ENCODE results near the gene MAGI2.

Gene MAGI2

DNA sequence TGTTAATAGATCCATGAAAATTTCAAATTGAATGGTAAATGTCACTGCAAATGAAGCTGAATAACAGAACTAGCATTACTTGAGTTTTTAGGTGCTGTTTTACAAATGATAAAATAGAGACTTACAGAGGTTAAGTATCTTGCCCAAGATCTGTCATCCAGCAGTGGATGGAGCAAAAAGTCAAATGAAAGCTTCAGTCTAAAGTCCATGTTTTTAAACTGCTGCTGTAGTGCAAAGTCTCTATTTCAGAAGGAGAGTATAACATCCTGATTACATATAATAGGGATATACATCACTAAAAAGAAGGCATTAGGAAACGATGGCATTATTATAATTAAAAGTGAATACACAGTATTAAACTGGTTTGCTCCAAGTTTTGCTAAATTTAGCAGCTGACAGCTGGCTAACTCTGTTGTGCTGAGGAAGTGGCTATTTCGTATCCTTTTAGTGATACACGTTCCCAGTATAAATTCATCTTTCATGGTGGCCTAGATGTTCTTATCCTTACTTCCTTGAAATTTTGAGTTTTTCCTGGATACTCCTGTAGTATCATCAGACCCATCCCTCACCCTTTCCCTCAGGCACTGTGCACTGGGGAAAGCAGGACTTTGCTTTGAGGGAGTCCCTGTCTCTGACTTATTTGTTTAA is 603.2 kb downstream of the MAGI2 start:
- DNase-seq (ENCODE audit: low read depth): no peak
- H3K36me3 ChIP-seq (ENCODE audit: control insufficient read depth, insufficient read depth, low read length, severe bottlenecking): no peaks in the 10 kb centered on the region
- no peaks in the 10 kb centered on the region for H3K9me3 ChIP-seq (ENCODE audit: control insufficient read depth, low read length)
- H3K9ac ChIP-seq (ENCODE audit: low read length): no peak overlapping the region
- peaks cover 4% of the 10 kb centered on the region for H3K4me1 ChIP-seq (ENCODE audit: control insufficient read depth, insufficient read depth, low read length)
- H3K27me3 ChIP-seq (replicated peaks; ENCODE audit: control insufficient read depth, insufficient read depth, low read length): no peaks in the 10 kb centered on the region
- H3K4me3 ChIP-seq (ENCODE audit: low read length): no peak overlapping the region

DNA sequence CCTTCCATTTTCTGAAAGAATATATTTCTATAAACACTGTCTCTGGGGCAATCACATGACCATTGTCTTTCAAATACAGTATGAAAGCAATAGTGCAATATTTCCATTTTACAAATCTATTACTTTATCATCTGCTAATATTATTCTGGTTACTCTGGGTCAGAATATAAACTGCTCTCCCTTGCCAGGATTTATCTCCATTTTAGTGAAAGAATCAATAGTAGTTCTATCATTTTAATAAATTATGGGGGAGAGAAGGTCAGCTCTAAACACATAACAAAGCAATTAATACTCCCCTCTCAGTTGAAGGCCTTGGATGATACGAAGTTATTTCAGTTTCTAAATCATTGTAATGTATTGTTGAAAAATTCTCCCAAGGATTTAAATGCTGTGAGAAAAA is 608.3 kb downstream of the MAGI2 start:
- H3K36me3 ChIP-seq (ENCODE audit: control insufficient read depth, insufficient read depth, low read length, severe bottlenecking): no peaks in the 10 kb centered on the region
- H3K9me3 ChIP-seq (ENCODE audit: control insufficient read depth, low read length): no peaks in the 10 kb centered on the region
- no peak for DNase-seq (ENCODE audit: low read depth)
- H3K27me3 ChIP-seq (replicated peaks; ENCODE audit: control insufficient read depth, insufficient read depth, low read length): no peaks in the 10 kb centered on the region
- no peak overlapping the region for H3K4me3 ChIP-seq (ENCODE audit: low read length)
- H3K9ac ChIP-seq (ENCODE audit: low read length): no peak overlapping the region
- no peaks in the 10 kb centered on the region for H3K4me1 ChIP-seq (ENCODE audit: control insufficient read depth, insufficient read depth, low read length)

- Histone ChIP-seq H3K9ac (ENCODE audit: low read length) (no peak overlapping the region), H3K36me3 (ENCODE audit: control insufficient read depth, insufficient read depth, low read length, severe bottlenecking) (no peaks in the 10 kb centered on the region), H3K27me3 (replicated peaks; ENCODE audit: control insufficient read depth, insufficient read depth, low read length) (no peaks in the 10 kb centered on the region), H3K9me3 (ENCODE audit: control insufficient read depth, low read length) (no peaks in the 10 kb centered on the region), H3K4me3 (ENCODE audit: low read length) (no peak overlapping the region), H3K4me1 (ENCODE audit: control insufficient read depth, insufficient read depth, low read length) (no peaks in the 10 kb centered on the region)
- DNase-seq (ENCODE audit: low read depth): peak; percentile 29
Observed at GRCh38 chr7:78842068-78842467, 611.4 kb downstream of the MAGI2 start.

DNA sequence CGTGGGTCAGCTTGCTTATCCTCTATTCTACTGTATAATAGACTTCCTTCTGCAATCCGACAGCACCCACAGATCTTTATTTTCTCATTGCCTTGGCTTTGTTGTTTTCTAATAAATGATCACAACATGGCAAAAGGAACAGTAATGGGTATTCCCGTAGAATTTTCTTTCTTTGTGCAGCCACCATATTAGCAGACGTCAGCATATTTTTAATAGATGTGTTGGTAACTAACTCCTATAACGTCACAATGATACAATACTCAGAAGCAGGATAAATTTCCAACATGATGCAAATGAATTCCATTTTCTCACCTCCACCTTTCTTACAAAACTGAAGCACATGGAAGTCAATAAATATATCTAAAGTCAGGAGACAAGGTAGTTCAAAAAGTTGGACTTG is 617.6 kb downstream of the MAGI2 start:
- no peaks in the 10 kb centered on the region for H3K27me3 ChIP-seq (replicated peaks; ENCODE audit: control insufficient read depth, insufficient read depth, low read length)
- H3K4me3 ChIP-seq (ENCODE audit: low read length): no peak overlapping the region
- H3K4me1 ChIP-seq (ENCODE audit: control insufficient read depth, insufficient read depth, low read length): no peaks in the 10 kb centered on the region
- no peak overlapping the region for H3K9ac ChIP-seq (ENCODE audit: low read length)
- no peak for DNase-seq (ENCODE audit: low read depth)
- H3K36me3 ChIP-seq (ENCODE audit: control insufficient read depth, insufficient read depth, low read length, severe bottlenecking): no peaks in the 10 kb centered on the region
- no peaks in the 10 kb centered on the region for H3K9me3 ChIP-seq (ENCODE audit: control insufficient read depth, low read length)

GRCh38 chr7:78828317-78828716 is 625.1 kb downstream of the MAGI2 start:
- no peaks in the 10 kb centered on the region for H3K4me1 ChIP-seq (ENCODE audit: control insufficient read depth, insufficient read depth, low read length)
- H3K36me3 ChIP-seq (ENCODE audit: control insufficient read depth, insufficient read depth, low read length, severe bottlenecking): no peaks in the 10 kb centered on the region
- DNase-seq (ENCODE audit: low read depth): peak; percentile 8
- no peak overlapping the region for H3K4me3 ChIP-seq (ENCODE audit: low read length)
- H3K9me3 ChIP-seq (ENCODE audit: control insufficient read depth, low read length): no peaks in the 10 kb centered on the region
- H3K9ac ChIP-seq (ENCODE audit: low read length): no peak overlapping the region
- H3K27me3 ChIP-seq (replicated peaks; ENCODE audit: control insufficient read depth, insufficient read depth, low read length): no peaks in the 10 kb centered on the region

DNA sequence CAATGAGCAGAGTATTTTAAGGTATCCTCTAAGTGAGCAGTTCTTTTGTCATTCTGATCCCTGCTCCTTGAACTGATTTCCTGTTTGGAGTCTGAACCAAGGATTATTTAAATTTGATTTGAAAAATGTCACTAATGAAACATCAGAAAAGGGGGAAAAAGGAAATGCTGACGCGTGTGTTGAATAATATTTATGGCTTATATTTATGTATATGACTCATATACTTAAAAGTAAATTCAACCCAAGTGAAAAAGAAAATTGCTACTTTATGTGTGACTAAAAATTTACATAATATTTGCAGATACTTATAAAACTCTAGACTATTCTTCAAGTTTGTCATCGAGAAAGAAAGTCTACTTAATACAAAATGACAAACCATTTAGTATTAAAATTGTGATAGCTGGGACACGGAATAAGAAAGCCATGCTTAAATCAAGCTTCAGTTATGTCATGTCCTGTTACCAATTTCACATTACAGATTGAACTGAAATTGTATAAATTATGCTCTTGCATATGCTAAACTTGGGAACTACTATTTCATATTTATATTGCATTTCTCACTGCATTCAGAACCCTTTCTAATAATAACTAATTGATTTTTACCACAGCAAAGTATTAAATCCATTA is 649.9 kb downstream of the MAGI2 start:
- H3K36me3 ChIP-seq (ENCODE audit: control insufficient read depth, insufficient read depth, low read length, severe bottlenecking): no peaks in the 10 kb centered on the region
- no peaks in the 10 kb centered on the region for H3K27me3 ChIP-seq (replicated peaks; ENCODE audit: control insufficient read depth, insufficient read depth, low read length)
- no peaks in the 10 kb centered on the region for H3K4me1 ChIP-seq (ENCODE audit: control insufficient read depth, insufficient read depth, low read length)
- H3K9ac ChIP-seq (ENCODE audit: low read length): no peak overlapping the region
- H3K4me3 ChIP-seq (ENCODE audit: low read length): no peak overlapping the region
- peaks cover 6% of the 10 kb centered on the region for H3K9me3 ChIP-seq (ENCODE audit: control insufficient read depth, low read length)
- DNase-seq (ENCODE audit: low read depth): no peak

DNA sequence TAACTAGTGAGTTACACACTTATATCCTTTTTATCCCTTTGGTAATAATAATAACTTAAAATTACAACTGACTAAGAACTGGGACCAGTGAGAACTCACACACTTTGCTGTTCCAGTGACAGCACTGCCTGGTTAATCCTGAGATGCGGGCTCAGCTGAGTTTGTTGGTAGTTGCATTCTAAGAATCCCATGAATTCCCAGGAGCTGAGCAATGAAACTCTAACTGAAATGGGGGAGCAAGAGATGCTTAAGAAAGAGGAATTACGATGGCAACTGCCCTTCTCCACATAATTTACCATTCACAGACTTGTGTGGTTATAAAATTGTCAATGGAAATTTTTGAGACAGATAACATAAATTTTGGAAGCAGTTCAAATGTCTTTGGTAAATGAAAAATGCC is 659.4 kb downstream of the MAGI2 start:
- Histone ChIP-seq H3K27me3 (replicated peaks; ENCODE audit: control insufficient read depth, insufficient read depth, low read length) (no peaks in the 10 kb centered on the region), H3K36me3 (ENCODE audit: control insufficient read depth, insufficient read depth, low read length, severe bottlenecking) (no peaks in the 10 kb centered on the region), H3K9ac (ENCODE audit: low read length) (no peak overlapping the region), H3K9me3 (ENCODE audit: control insufficient read depth, low read length) (peaks cover 8% of the 10 kb centered on the region), H3K4me1 (ENCODE audit: control insufficient read depth, insufficient read depth, low read length) (no peaks in the 10 kb centered on the region), H3K4me3 (ENCODE audit: low read length) (no peak overlapping the region)
- DNase-seq (ENCODE audit: low read depth): peak; percentile 49

GRCh38 chr7:78792624-78793023 is 660.8 kb downstream of the MAGI2 start:
- H3K27me3 ChIP-seq (replicated peaks; ENCODE audit: control insufficient read depth, insufficient read depth, low read length): no peaks in the 10 kb centered on the region
- no peak overlapping the region for H3K4me3 ChIP-seq (ENCODE audit: low read length)
- no peaks in the 10 kb centered on the region for H3K36me3 ChIP-seq (ENCODE audit: control insufficient read depth, insufficient read depth, low read length, severe bottlenecking)
- peaks cover 8% of the 10 kb centered on the region for H3K9me3 ChIP-seq (ENCODE audit: control insufficient read depth, low read length)
- no peaks in the 10 kb centered on the region for H3K4me1 ChIP-seq (ENCODE audit: control insufficient read depth, insufficient read depth, low read length)
- DNase-seq (ENCODE audit: low read depth): no peak
- H3K9ac ChIP-seq (ENCODE audit: low read length): no peak overlapping the region

DNA sequence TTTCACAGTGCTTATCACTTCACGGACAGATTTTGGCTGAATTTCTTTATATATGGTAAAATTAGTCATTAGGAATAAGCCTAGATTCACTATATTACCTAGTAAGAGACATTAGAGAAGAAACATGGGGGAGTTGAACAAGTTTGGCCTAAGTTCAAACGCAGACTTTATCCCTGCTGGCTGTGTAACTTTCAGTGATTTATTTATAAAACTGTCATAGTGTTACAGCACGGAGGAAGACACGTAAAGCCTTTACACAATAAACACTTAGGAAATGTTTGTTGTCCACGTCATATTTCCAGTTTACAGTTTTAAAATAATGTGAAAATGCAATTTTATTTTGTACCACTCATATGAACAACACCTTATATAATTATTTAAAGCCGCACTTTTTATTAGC is 661.5 kb downstream of the MAGI2 start:
- Histone ChIP-seq H3K9me3 (ENCODE audit: control insufficient read depth, low read length) (peaks cover 8% of the 10 kb centered on the region), H3K4me1 (ENCODE audit: control insufficient read depth, insufficient read depth, low read length) (no peaks in the 10 kb centered on the region), H3K27me3 (replicated peaks; ENCODE audit: control insufficient read depth, insufficient read depth, low read length) (no peaks in the 10 kb centered on the region), H3K9ac (ENCODE audit: low read length) (no peak overlapping the region), H3K36me3 (ENCODE audit: control insufficient read depth, insufficient read depth, low read length, severe bottlenecking) (no peaks in the 10 kb centered on the region), H3K4me3 (ENCODE audit: low read length) (no peak overlapping the region)
- DNase-seq (ENCODE audit: low read depth): no peak

- H3K36me3 ChIP-seq (ENCODE audit: control insufficient read depth, insufficient read depth, low read length, severe bottlenecking): no peaks in the 10 kb centered on the region
- no peak for DNase-seq (ENCODE audit: low read depth)
- H3K4me1 ChIP-seq (ENCODE audit: control insufficient read depth, insufficient read depth, low read length): no peaks in the 10 kb centered on the region
- no peaks in the 10 kb centered on the region for H3K27me3 ChIP-seq (replicated peaks; ENCODE audit: control insufficient read depth, insufficient read depth, low read length)
- no peak overlapping the region for H3K9ac ChIP-seq (ENCODE audit: low read length)
- no peak overlapping the region for H3K4me3 ChIP-seq (ENCODE audit: low read length)
- H3K9me3 ChIP-seq (ENCODE audit: control insufficient read depth, low read length): no peaks in the 10 kb centered on the region
Observed at GRCh38 chr7:78788464-78788863, 665.0 kb downstream of the MAGI2 start.

DNA sequence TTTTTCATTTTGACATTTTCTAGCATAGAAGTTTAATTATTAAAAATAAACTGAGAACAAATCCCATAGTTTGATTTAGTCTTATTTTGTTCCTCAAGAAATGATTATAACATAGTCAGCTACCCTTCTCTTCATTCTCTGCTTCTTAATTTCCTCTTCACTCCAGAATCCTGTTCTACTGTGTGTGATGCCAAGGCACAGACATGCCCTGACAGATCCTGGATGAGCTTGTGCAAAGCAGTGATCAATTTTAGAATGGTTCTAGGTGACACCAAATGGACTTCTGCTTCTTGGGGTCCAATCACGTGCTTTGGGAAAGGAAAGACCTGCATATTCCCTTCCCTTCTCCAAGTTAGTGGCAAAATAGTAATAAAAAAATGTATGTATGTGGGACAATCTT is 665.6 kb downstream of the MAGI2 start:
- Histone ChIP-seq H3K36me3 (ENCODE audit: control insufficient read depth, insufficient read depth, low read length, severe bottlenecking) (no peaks in the 10 kb centered on the region), H3K9ac (ENCODE audit: low read length) (no peak overlapping the region), H3K27me3 (replicated peaks; ENCODE audit: control insufficient read depth, insufficient read depth, low read length) (no peaks in the 10 kb centered on the region), H3K4me3 (ENCODE audit: low read length) (no peak overlapping the region), H3K9me3 (ENCODE audit: control insufficient read depth, low read length) (no peaks in the 10 kb centered on the region), H3K4me1 (ENCODE audit: control insufficient read depth, insufficient read depth, low read length) (no peaks in the 10 kb centered on the region)
- DNase-seq (ENCODE audit: low read depth): no peak

DNA sequence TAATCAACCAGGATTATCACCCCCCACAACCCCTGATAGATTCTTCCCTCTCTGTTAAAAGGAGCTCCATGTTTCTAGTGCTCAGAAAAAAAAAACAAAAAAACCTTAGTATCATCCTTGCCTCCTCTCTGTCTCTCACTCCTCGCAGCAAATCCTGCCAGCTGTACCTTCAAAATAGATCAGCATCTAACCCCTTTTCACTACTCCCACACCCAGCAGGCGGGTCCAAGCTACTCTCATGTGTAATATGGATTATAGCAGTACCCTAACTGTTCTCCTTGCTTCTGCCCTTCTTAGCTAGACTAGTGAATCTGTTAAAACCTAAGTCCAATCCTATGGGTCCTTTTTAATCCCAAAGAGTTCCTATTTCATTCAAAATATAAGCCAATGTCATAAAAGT is 667.4 kb downstream of the MAGI2 start:
- Histone ChIP-seq H3K9ac (ENCODE audit: low read length) (no peak overlapping the region), H3K27me3 (replicated peaks; ENCODE audit: control insufficient read depth, insufficient read depth, low read length) (no peaks in the 10 kb centered on the region), H3K36me3 (ENCODE audit: control insufficient read depth, insufficient read depth, low read length, severe bottlenecking) (no peaks in the 10 kb centered on the region), H3K9me3 (ENCODE audit: control insufficient read depth, low read length) (no peaks in the 10 kb centered on the region), H3K4me1 (ENCODE audit: control insufficient read depth, insufficient read depth, low read length) (no peaks in the 10 kb centered on the region), H3K4me3 (ENCODE audit: low read length) (no peak overlapping the region)
- DNase-seq (ENCODE audit: low read depth): no peak

Measured in adipocyte (in vitro differentiated cells).